Glutamatergic neuron (in vitro differentiated cells): ENCODE results near the gene PFN3. TPM values are rescaled to one million over a fixed set of nuclear protein-coding genes. Genes with fewer than 3 reads are reported as not detected.

ENCODE experiments used
- DNase-seq: peaks from one replicate; pipeline ENCODE4 v3.0.0; 2022
- H3K27ac Mint-ChIP-seq: one replicate; pipeline ENCODE4 v1.8.0; 2020; ENCODE audit warnings: mild to moderate bottlenecking, mixed read lengths, inconsistent platforms; ENCODE audit not compliant: unreplicated experiment
- H3K27me3 Mint-ChIP-seq: one replicate; pipeline ENCODE4 v1.8.0; 2020; ENCODE audit warnings: mild to moderate bottlenecking, moderate library complexity, mixed read lengths, inconsistent platforms; ENCODE audit not compliant: unreplicated experiment
- H3K36me3 Mint-ChIP-seq: one replicate; pipeline ENCODE4 v1.8.0; 2020; ENCODE audit warnings: mild to moderate bottlenecking, mixed read lengths, inconsistent platforms; ENCODE audit not compliant: unreplicated experiment
- H3K4me1 Mint-ChIP-seq: one replicate; pipeline ENCODE4 v1.8.0; 2020; ENCODE audit warnings: mild to moderate bottlenecking, low read depth, mixed read lengths, inconsistent platforms; ENCODE audit not compliant: unreplicated experiment
- H3K4me3 Mint-ChIP-seq: one replicate; pipeline ENCODE4 v1.8.0; 2020; ENCODE audit warnings: mild to moderate bottlenecking, mixed read lengths, inconsistent platforms; ENCODE audit not compliant: unreplicated experiment
- H3K9me3 Mint-ChIP-seq: one replicate; pipeline ENCODE4 v1.8.0; 2020; ENCODE audit warnings: mild to moderate bottlenecking, moderate library complexity, mixed read lengths, inconsistent platforms; ENCODE audit not compliant: unreplicated experiment
- CTCF ChIP-seq: fragments of 200-600 bp; sonication (generic); IDR thresholded peaks from one replicate; pipeline ENCODE4 v1.5.0; 2021; ENCODE audit not compliant: partially characterized antibody, unreplicated experiment
- total RNA-seq: library from RNA; stranded (reverse); fragmentation: NEBNext Ultra II Directional; extraction: Animal tissue kit (Norgen Biotek cat#: 25700); gene quantifications from one replicate; pipeline ENCODE4 v1.2.1, GENCODE V29; 2021; ENCODE audit not compliant: unreplicated experiment

The PFN3 gene
- total RNA-seq, 1 donor from 2014 or later: not detected

GRCh38 chr5:177412603-177413233 lies 12.3 kb upstream of the PFN3 start:
- H3K9me3 Mint-ChIP-seq: peaks cover 2% of the 10 kb centered on the region
- no peak for TF ChIP-seq CTCF
- no peak overlapping the region for H3K4me3 Mint-ChIP-seq
- H3K36me3 Mint-ChIP-seq: no peaks in the 10 kb centered on the region
- no peak for DNase-seq
- no peaks in the 10 kb centered on the region for H3K4me1 Mint-ChIP-seq
- peaks cover 13% of the 10 kb centered on the region for H3K27me3 Mint-ChIP-seq
- H3K27ac Mint-ChIP-seq: no peak overlapping the region

- no peaks in the 10 kb centered on the region for H3K36me3 Mint-ChIP-seq
- H3K27ac Mint-ChIP-seq: no peak overlapping the region
- peaks cover 3% of the 10 kb centered on the region for H3K9me3 Mint-ChIP-seq
Observed at GRCh38 chr5:177410575-177410974, 10.1 kb upstream of the PFN3 start.

GRCh38 chr5:177409043-177409801 lies 8.8 kb upstream of the PFN3 start, which contains the start of gene F12:
F12 (minus strand) TSS chr5:177409564; CDS start chr5:177409527, 37 bp downstream.
- H3K27me3 Mint-ChIP-seq: peaks cover 10% of the 10 kb centered on the region

More at GRCh38 chr5:177410575-177410974, 10.1 kb upstream of the PFN3 start:
- DNase-seq: no peak
- H3K27me3 Mint-ChIP-seq: peaks cover 8% of the 10 kb centered on the region
- H3K4me3 Mint-ChIP-seq: no peak overlapping the region
- no peaks in the 10 kb centered on the region for H3K4me1 Mint-ChIP-seq
- no peak for TF ChIP-seq CTCF

GRCh38 chr5:177405805-177406204 lies 5.3 kb upstream of the PFN3 start:
- H3K27me3 Mint-ChIP-seq: peaks cover 16% of the 10 kb centered on the region
- no peak overlapping the region for H3K4me3 Mint-ChIP-seq
- H3K27ac Mint-ChIP-seq: no peak overlapping the region

More at GRCh38 chr5:177409043-177409801, 8.8 kb upstream of the PFN3 start, which contains the start of gene F12:
- no peak for TF ChIP-seq CTCF
- Mint-ChIP-seq H3K36me3 (no peaks in the 10 kb centered on the region), H3K4me3 (no peak within 1 kb of the TSS), H3K27ac (no peak within 1 kb of the TSS), H3K9me3 (peaks cover 3% of the 10 kb centered on the region), H3K4me1 (peaks cover 2% of the 10 kb centered on the region)
- no peak for DNase-seq

More at GRCh38 chr5:177405805-177406204, 5.3 kb upstream of the PFN3 start:
- DNase-seq: no peak
- H3K36me3 Mint-ChIP-seq: no peaks in the 10 kb centered on the region
- H3K4me1 Mint-ChIP-seq: peaks cover 4% of the 10 kb centered on the region
- H3K9me3 Mint-ChIP-seq: peaks cover 8% of the 10 kb centered on the region
- no peak for TF ChIP-seq CTCF
